SK-N-SH (cell line): ENCODE results near the gene DCXR.

Experiments
- CTCF ChIP-seq: fragments of 200-600 bp; sonication (generic); IDR thresholded peaks from 2 replicates; pipeline ENCODE4 v1.6.1; 2017; ENCODE audit warnings: antibody characterized with exemption, mild to moderate bottlenecking, moderate library complexity
- MEF2A ChIP-seq: IDR thresholded peaks from 2 replicates; pipeline ENCODE4 v1.4.0; 2012; ENCODE audit warnings: low read depth, borderline replicate concordance
- RXRA ChIP-seq: IDR thresholded peaks from 2 replicates; pipeline ENCODE4 v1.4.0; 2012; ENCODE audit warnings: low read depth, mild to moderate bottlenecking, borderline replicate concordance

DNA sequence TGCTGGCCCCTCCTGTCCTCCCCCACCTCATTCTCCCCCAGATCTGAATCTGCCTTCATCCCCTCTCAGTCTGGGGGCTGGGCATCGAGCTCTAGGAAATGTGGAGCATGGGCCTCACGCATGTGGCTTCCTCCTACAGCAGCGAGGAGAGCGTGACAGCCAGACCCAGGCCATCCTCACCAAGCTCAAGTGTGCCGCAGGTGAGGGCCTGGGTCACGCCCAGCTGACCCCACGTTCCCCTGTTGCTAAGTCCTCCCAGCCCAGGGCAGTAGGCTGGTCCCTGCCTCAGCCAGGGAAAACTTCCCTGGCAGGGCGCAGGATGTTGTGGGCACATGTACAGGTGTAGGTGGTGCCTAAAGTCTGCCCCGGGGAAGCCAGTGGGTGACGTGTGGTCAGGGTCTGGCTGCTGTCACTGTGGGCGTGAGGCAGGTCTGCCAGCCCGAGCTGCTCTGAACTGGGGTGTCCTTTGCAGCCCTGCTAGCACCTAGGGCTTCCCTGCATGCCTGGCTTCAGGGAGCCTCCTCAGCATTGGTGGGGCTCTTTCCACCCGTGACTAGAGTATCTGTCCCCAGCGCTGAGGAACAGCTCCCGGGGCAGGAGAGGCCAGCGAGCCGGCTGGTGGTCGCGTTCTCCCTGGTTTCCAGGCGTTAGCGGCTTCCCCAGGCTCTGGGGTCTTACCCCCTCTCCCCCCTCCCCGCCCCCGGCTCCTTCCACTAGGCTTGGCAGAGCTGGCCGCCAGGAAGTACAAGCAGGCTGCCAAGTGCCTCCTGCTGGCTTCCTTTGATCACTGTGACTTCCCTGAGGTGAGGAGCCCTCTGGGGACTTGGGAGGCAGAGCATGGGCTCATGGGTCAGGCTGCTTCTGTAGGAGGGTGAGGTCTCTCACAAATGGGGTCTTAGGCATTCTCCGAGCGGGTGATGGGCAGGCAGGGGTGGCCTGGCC is 17.8 kb upstream of the DCXR start:
- TF ChIP-seq CTCF: no peak
- TF ChIP-seq RXRA: no peak
- TF ChIP-seq MEF2A: no peak
